Measurements from ENCODE around the gene MRLN. TPM values are rescaled to one million over a fixed set of nuclear protein-coding genes. Genes with fewer than 3 reads are reported as not detected.

MRLN gene
- total RNA-seq, 2 donors from 2014 or later: not detected

GRCh38 chr10:59757966-59758365, 4.7 kb upstream of the MRLN start:
- H3K4me1 ChIP-seq (ENCODE audit: control insufficient read depth in 1 of 2, low read depth in 2 of 2): peaks cover 0 to 2% of the 10 kb centered on the region in 2 donors
- H3K27me3 ChIP-seq (replicated peaks; ENCODE audit: insufficient read depth): no peaks in the 10 kb centered on the region
- no peak for ATAC-seq (ENCODE audit: insufficient number of reproducible peaks, low FRiP score, low read depth)
- H3K27ac ChIP-seq: no peak overlapping the region
- H3K9me3 ChIP-seq: no peaks in the 10 kb centered on the region
- no peaks in the 10 kb centered on the region for H3K36me3 ChIP-seq
- H3K4me3 ChIP-seq: no peak overlapping the region
- DNase-seq (ENCODE audit: low spot score): no peak
- TF ChIP-seq CTCF (IDR thresholded peaks at IDR 0.05): no peak

GRCh38 chr10:59754951-59755350, 1.7 kb upstream of the MRLN start:
- Histone ChIP-seq H3K4me3 (no peak overlapping the region), H3K36me3 (no peaks in the 10 kb centered on the region), H3K27me3 (replicated peaks; ENCODE audit: insufficient read depth) (no peaks in the 10 kb centered on the region), H3K4me1 (ENCODE audit: control insufficient read depth in 1 of 2, low read depth in 2 of 2) (peaks cover 0 to 2% of the 10 kb centered on the region in 2 donors), H3K9me3 (no peaks in the 10 kb centered on the region), H3K27ac (no peak overlapping the region)
- no peak for ATAC-seq (ENCODE audit: insufficient number of reproducible peaks, low FRiP score, low read depth)
- TF ChIP-seq CTCF (IDR thresholded peaks at IDR 0.05): no peak
- DNase-seq (ENCODE audit: low spot score): no peak

GRCh38 chr10:59752278-59752940, 846 bp downstream of the MRLN start:
- H3K36me3 ChIP-seq: no peaks in the 10 kb centered on the region
- H3K4me3 ChIP-seq: no peak overlapping the region
- no peaks in the 10 kb centered on the region for H3K9me3 ChIP-seq
- DNase-seq (ENCODE audit: low spot score): no peak
- H3K4me1 ChIP-seq (ENCODE audit: control insufficient read depth in 1 of 2, low read depth in 2 of 2): no peaks in the 10 kb centered on the region
- H3K27ac ChIP-seq: no peak overlapping the region
- no peak for ATAC-seq (ENCODE audit: insufficient number of reproducible peaks, low FRiP score, low read depth)
- H3K27me3 ChIP-seq (replicated peaks; ENCODE audit: insufficient read depth): no peaks in the 10 kb centered on the region
- TF ChIP-seq CTCF (IDR thresholded peaks at IDR 0.05): no peak

- TF ChIP-seq CTCF (IDR thresholded peaks at IDR 0.05): no peak
- no peak for ATAC-seq (ENCODE audit: insufficient number of reproducible peaks, low FRiP score, low read depth)
- DNase-seq (ENCODE audit: low spot score): no peak
Measured at GRCh38 chr10:59750155-59750945, 2.9 kb downstream of the MRLN start.

GRCh38 chr10:59748834-59749233, 4.4 kb downstream of the MRLN start:
- H3K9me3 ChIP-seq: no peaks in the 10 kb centered on the region
- H3K27ac ChIP-seq: no peak overlapping the region
- DNase-seq (ENCODE audit: low spot score) (no peak), ATAC-seq (ENCODE audit: insufficient number of reproducible peaks, low FRiP score, low read depth) (no peak)
- no peaks in the 10 kb centered on the region for H3K36me3 ChIP-seq
- no peaks in the 10 kb centered on the region for H3K4me1 ChIP-seq (ENCODE audit: control insufficient read depth in 1 of 2, low read depth in 2 of 2)
- no peaks in the 10 kb centered on the region for H3K27me3 ChIP-seq (replicated peaks; ENCODE audit: insufficient read depth)
- H3K4me3 ChIP-seq: no peak overlapping the region
- TF ChIP-seq CTCF (IDR thresholded peaks at IDR 0.05): no peak

More at GRCh38 chr10:59750155-59750945, 2.9 kb downstream of the MRLN start:
- Histone ChIP-seq H3K4me1 (ENCODE audit: control insufficient read depth in 1 of 2, low read depth in 2 of 2) (no peaks in the 10 kb centered on the region), H3K27ac (no peak overlapping the region), H3K4me3 (no peak overlapping the region), H3K27me3 (replicated peaks; ENCODE audit: insufficient read depth) (no peaks in the 10 kb centered on the region), H3K9me3 (no peaks in the 10 kb centered on the region), H3K36me3 (no peaks in the 10 kb centered on the region)
